Uterus (tissue), 2 donors: ENCODE results near the gene THEMIS.

Source experiments
- POLR2A ChIP-seq, 2 donors: fragments of 450-650 bp; IDR thresholded peaks; one replicate each; pipeline ENCODE4 v1.6.1; 2016; ENCODE audit warnings: antibody characterized with exemption in 2 of 2, mild to moderate bottlenecking in 1 of 2, moderate library complexity in 1 of 2
- TF ChIP-seq, protein P1 (sequence below), 4 experiments: fragments of 200-600 bp in 2 of 4; fragments of 450-650 bp in 2 of 4; sonication (generic) in 2 of 4; IDR thresholded peaks; one replicate each; pipeline ENCODE4 v1.5.1; 2016 to 2019; ENCODE audit warnings: antibody characterized with exemption in 4 of 4, mild to moderate bottlenecking in 2 of 4, moderate library complexity in 1 of 4

DNA sequence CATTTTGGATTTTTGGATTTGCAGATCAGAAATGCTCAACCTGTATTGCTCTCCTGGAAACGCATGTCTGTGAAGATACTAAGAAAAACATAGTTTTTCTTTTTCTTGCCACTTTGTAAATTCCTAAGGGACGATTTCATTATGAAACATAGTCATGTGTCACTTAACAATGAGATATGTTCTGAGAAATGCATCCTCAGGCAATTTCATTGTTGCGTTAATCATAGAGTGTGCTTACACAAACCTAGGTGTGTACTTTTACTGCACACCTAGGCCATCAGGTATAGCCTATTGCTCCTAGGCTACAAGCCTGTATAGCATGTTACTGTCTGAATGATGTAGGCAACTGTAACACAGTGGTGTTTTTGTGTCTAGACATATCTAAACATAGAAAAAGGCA, 13.4 kb upstream of the THEMIS start:
- TF ChIP-seq, protein P1, sequence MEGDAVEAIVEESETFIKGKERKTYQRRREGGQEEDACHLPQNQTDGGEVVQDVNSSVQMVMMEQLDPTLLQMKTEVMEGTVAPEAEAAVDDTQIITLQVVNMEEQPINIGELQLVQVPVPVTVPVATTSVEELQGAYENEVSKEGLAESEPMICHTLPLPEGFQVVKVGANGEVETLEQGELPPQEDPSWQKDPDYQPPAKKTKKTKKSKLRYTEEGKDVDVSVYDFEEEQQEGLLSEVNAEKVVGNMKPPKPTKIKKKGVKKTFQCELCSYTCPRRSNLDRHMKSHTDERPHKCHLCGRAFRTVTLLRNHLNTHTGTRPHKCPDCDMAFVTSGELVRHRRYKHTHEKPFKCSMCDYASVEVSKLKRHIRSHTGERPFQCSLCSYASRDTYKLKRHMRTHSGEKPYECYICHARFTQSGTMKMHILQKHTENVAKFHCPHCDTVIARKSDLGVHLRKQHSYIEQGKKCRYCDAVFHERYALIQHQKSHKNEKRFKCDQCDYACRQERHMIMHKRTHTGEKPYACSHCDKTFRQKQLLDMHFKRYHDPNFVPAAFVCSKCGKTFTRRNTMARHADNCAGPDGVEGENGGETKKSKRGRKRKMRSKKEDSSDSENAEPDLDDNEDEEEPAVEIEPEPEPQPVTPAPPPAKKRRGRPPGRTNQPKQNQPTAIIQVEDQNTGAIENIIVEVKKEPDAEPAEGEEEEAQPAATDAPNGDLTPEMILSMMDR (IDR thresholded peaks at IDR 0.05): no peak
- no peak for TF ChIP-seq POLR2A (IDR thresholded peaks at IDR 0.05)
